Astrocyte (in vitro differentiated cells and primary cell): ENCODE results near the gene ZFR.

Experiments used
- CTCF ChIP-seq: IDR thresholded peaks from 2 replicates; pipeline ENCODE4 v1.5.1; 2011; ENCODE audit warnings: low read depth, mild to moderate bottlenecking, inconsistent platforms, low read length, moderate library complexity; ENCODE audit not compliant: insufficient read depth
- EZH2 ChIP-seq: IDR thresholded peaks from 2 replicates; pipeline ENCODE4 v1.6.1; 2012; ENCODE audit warnings: mild to moderate bottlenecking, low read length, inconsistent platforms; ENCODE audit not compliant: insufficient read depth

GRCh38 chr5:32432633-32433032, 11.9 kb downstream of the ZFR start:
- TF ChIP-seq EZH2 (no peak), CTCF (no peak)
